ENCODE results near the gene PCSK1. TPM values are rescaled to one million over a fixed set of nuclear protein-coding genes. Genes with fewer than 3 reads are reported as not detected.

PCSK1 gene
- polyA plus RNA-seq, 3 donors = not detected

- no peak overlapping the region for H2AFZ ChIP-seq (ENCODE audit: insufficient read depth, low read depth, low read length, poor library complexity, severe bottlenecking)
- TF ChIP-seq CTCF (IDR thresholded peaks at IDR 0.05) = no peak
- no peaks in the 10 kb centered on the region for H3K36me3 ChIP-seq (replicated peaks in 1 of 2; ENCODE audit: control insufficient read depth in 1 of 2, insufficient read depth in 2 of 2, low read length in 2 of 2)
- H3K27ac ChIP-seq (ENCODE audit: low read depth in 1 of 2, low read length in 2 of 2) = no peak overlapping the region
- no peaks in the 10 kb centered on the region for H3K27me3 ChIP-seq (ENCODE audit: control insufficient read depth in 2 of 2, insufficient read depth in 2 of 2, low read length in 2 of 2)
- no peaks in the 10 kb centered on the region for H3K4me1 ChIP-seq (ENCODE audit: control insufficient read depth in 1 of 2, insufficient read depth in 2 of 2, low read length in 2 of 2)
- Mint-ChIP-seq H3K4me1 (no peaks in the 10 kb centered on the region), H3K4me3 (no peak overlapping the region), H3K36me3 (no peaks in the 10 kb centered on the region), H3K27me3 (ENCODE audit: low read depth in 3 of 3) (peaks cover 2 to 4% (median 4%) of the 10 kb centered on the region in 3 donors), H3K27ac (no peak overlapping the region), H3K9me3 (peaks cover 0 to 9% (median 3%) of the 10 kb centered on the region in 7 donors)
- no CpG with 5 or more reads among the region's 4 CpGs for WGBS (ENCODE audit: insufficient coverage)
- no peaks in the 10 kb centered on the region for H3K9me3 ChIP-seq (replicated peaks in 1 of 2; ENCODE audit: control insufficient read depth in 1 of 2, insufficient read depth in 1 of 2, low read length in 2 of 2)
- H3K9ac ChIP-seq (ENCODE audit: insufficient read depth, low read length, poor library complexity, severe bottlenecking) = no peak overlapping the region
- H3K4me3 ChIP-seq (replicated peaks in 1 of 3; ENCODE audit: low read depth in 2 of 3, low read length in 3 of 3) = no peak overlapping the region
- intact Hi-C loops (cut with micrococcal nuclease) = no loop called here
- H4K20me1 ChIP-seq (ENCODE audit: insufficient read depth, low read length) = no peaks in the 10 kb centered on the region
- no peak overlapping the region for H3K4me2 ChIP-seq (replicated peaks; ENCODE audit: extremely low read depth, low read length, poor library complexity, severe bottlenecking)
- no peak for DNase-seq
- H3K79me2 ChIP-seq (ENCODE audit: insufficient read depth, low read length) = no peaks in the 10 kb centered on the region
Measured at GRCh38 chr5:96455789-96456188, 22.7 kb upstream of the PCSK1 start.

GRCh38 chr5:96453394-96453793, 20.3 kb upstream of the PCSK1 start:
- Histone ChIP-seq H3K4me3 (replicated peaks in 1 of 3; ENCODE audit: low read depth in 2 of 3, low read length in 3 of 3) (no peak overlapping the region), H3K79me2 (ENCODE audit: insufficient read depth, low read length) (no peaks in the 10 kb centered on the region), H3K27ac (ENCODE audit: low read depth in 1 of 2, low read length in 2 of 2) (no peak overlapping the region), H4K20me1 (ENCODE audit: insufficient read depth, low read length) (no peaks in the 10 kb centered on the region), H3K36me3 (replicated peaks in 1 of 2; ENCODE audit: control insufficient read depth in 1 of 2, insufficient read depth in 2 of 2, low read length in 2 of 2) (no peaks in the 10 kb centered on the region), H2AFZ (ENCODE audit: insufficient read depth, low read depth, low read length, poor library complexity, severe bottlenecking) (no peak overlapping the region), H3K9me3 (replicated peaks in 1 of 2; ENCODE audit: control insufficient read depth in 1 of 2, insufficient read depth in 1 of 2, low read length in 2 of 2) (no peaks in the 10 kb centered on the region), H3K4me2 (replicated peaks; ENCODE audit: extremely low read depth, low read length, poor library complexity, severe bottlenecking) (no peak overlapping the region), H3K9ac (ENCODE audit: insufficient read depth, low read length, poor library complexity, severe bottlenecking) (no peak overlapping the region), H3K27me3 (ENCODE audit: control insufficient read depth in 2 of 2, insufficient read depth in 2 of 2, low read length in 2 of 2) (no peaks in the 10 kb centered on the region), H3K4me1 (ENCODE audit: control insufficient read depth in 1 of 2, insufficient read depth in 2 of 2, low read length in 2 of 2) (no peaks in the 10 kb centered on the region)
- H3K4me3 Mint-ChIP-seq = no peak overlapping the region
- no peak for DNase-seq
- TF ChIP-seq CTCF (IDR thresholded peaks at IDR 0.05) = no peak
- intact Hi-C loops (cut with micrococcal nuclease) = no loop called here
- no CpG with 5 or more reads among the region's 3 CpGs for WGBS (ENCODE audit: insufficient coverage)
- peaks cover 2 to 5% (median 3%) of the 10 kb centered on the region in 3 donors for H3K27me3 Mint-ChIP-seq (ENCODE audit: low read depth in 3 of 3)
- H3K36me3 Mint-ChIP-seq = no peaks in the 10 kb centered on the region
- H3K27ac Mint-ChIP-seq = no peak overlapping the region
- H3K9me3 Mint-ChIP-seq = peaks cover 0 to 6% (median 3%) of the 10 kb centered on the region in 7 donors
- no peaks in the 10 kb centered on the region for H3K4me1 Mint-ChIP-seq

Data from CD14-positive monocyte (primary cell).